Trophoblast cell (in vitro differentiated cells and primary cell): ENCODE measurements around the gene FKBP5.

Experiments
- DNase-seq, 2 donors: peaks; one replicate each; pipeline ENCODE4 v3.0.0-alpha.2; 2016
- H2AFZ ChIP-seq: 2 replicates; pipeline ENCODE4 v1.6.1; 2013; ENCODE audit warnings: low read length, moderate library complexity, mild to moderate bottlenecking; ENCODE audit not compliant: insufficient read depth, poor library complexity
- H2AK5ac ChIP-seq: 2 replicates; pipeline ENCODE4 v1.6.1; 2013; ENCODE audit warnings: mild to moderate bottlenecking, low read length
- H2BK120ac ChIP-seq: 2 replicates; pipeline ENCODE4 v1.6.1; 2013; ENCODE audit warnings: low read length, mild to moderate bottlenecking, moderate library complexity; ENCODE audit not compliant: insufficient read depth, poor library complexity
- H2BK12ac ChIP-seq: 2 replicates; pipeline ENCODE4 v1.6.1; 2013; ENCODE audit warnings: mild to moderate bottlenecking, low read length, moderate library complexity
- H2BK5ac ChIP-seq: 2 replicates; pipeline ENCODE4 v1.6.1; 2013; ENCODE audit warnings: low read length, low read depth, moderate library complexity, mild to moderate bottlenecking; ENCODE audit not compliant: poor library complexity
- H3K14ac ChIP-seq: 2 replicates; pipeline ENCODE4 v1.6.1; 2013; ENCODE audit warnings: mild to moderate bottlenecking, low read length
- H3K18ac ChIP-seq: 2 replicates; pipeline ENCODE4 v1.6.1; 2013; ENCODE audit warnings: mild to moderate bottlenecking, low read length
- H3K23ac ChIP-seq: 2 replicates; pipeline ENCODE4 v1.6.1; 2013; ENCODE audit warnings: low read length
- H3K27ac ChIP-seq: 2 replicates; pipeline ENCODE4 v1.5.1; 2013; ENCODE audit warnings: low read depth, mild to moderate bottlenecking, inconsistent platforms, low read length, moderate library complexity
- H3K27me3 ChIP-seq: 2 replicates; pipeline ENCODE4 v1.6.1; 2013; ENCODE audit warnings: inconsistent platforms, mild to moderate bottlenecking, low read length, moderate library complexity; ENCODE audit not compliant: insufficient read depth
- H3K36me3 ChIP-seq, 2 experiments: 1 replicate in 1 of 2; 2 replicates in 1 of 2; pipeline ENCODE4 v1.6.1; 2013; ENCODE audit warnings: low read length in 2 of 2, mild to moderate bottlenecking in 2 of 2, moderate library complexity in 1 of 2; ENCODE audit not compliant: insufficient read depth in 2 of 2, control insufficient read depth in 1 of 2
- H3K4ac ChIP-seq: 2 replicates; pipeline ENCODE4 v1.6.1; 2013; ENCODE audit warnings: low read depth, mild to moderate bottlenecking, low read length, moderate library complexity
- H3K4me1 ChIP-seq, 2 experiments: 1 replicate in 1 of 2; 2 replicates in 1 of 2; pipeline ENCODE4 v1.6.1; 2013; ENCODE audit warnings: low read length in 2 of 2, mild to moderate bottlenecking in 2 of 2, moderate library complexity in 1 of 2; ENCODE audit not compliant: insufficient read depth in 2 of 2, control insufficient read depth in 1 of 2
- H3K4me2 ChIP-seq: 2 replicates; pipeline ENCODE4 v1.6.1; 2013; ENCODE audit warnings: inconsistent platforms, mild to moderate bottlenecking, low read length, moderate library complexity
- H3K4me3 ChIP-seq: 2 replicates; pipeline ENCODE4 v1.5.1; 2013; ENCODE audit warnings: mild to moderate bottlenecking, low read depth, low read length, inconsistent platforms
- H3K79me1 ChIP-seq: one replicate; pipeline ENCODE4 v1.6.1; 2013; ENCODE audit warnings: low read length
- H3K79me2 ChIP-seq: 2 replicates; pipeline ENCODE4 v1.6.1; 2013; ENCODE audit warnings: low read length, mild to moderate bottlenecking; ENCODE audit not compliant: control insufficient read depth, insufficient read depth, poor library complexity
- H3K9ac ChIP-seq: 2 replicates; pipeline ENCODE4 v1.6.1; 2013; ENCODE audit warnings: mild to moderate bottlenecking, low read length
- H3K9me3 ChIP-seq: 2 replicates; pipeline ENCODE4 v1.6.1; 2013; ENCODE audit warnings: low read depth, mild to moderate bottlenecking, control low read depth, inconsistent platforms, low read length; ENCODE audit not compliant: insufficient read depth
- H4K12ac ChIP-seq: 2 replicates; pipeline ENCODE4 v1.6.1; 2013; ENCODE audit warnings: low read depth, mild to moderate bottlenecking, low read length, moderate library complexity
- H4K8ac ChIP-seq: 2 replicates; pipeline ENCODE4 v1.6.1; 2013; ENCODE audit warnings: low read depth, mild to moderate bottlenecking, low read length, moderate library complexity
- H4K91ac ChIP-seq: one replicate; pipeline ENCODE4 v1.6.1; 2013; ENCODE audit warnings: low read depth, mild to moderate bottlenecking, low read length, moderate library complexity
- WGBS: extraction: QIAGEN DNeasy Blood & Tissue Kit; methylation state at CpG from one replicate; pipeline ENCODE4 v1.1.7; 2013; ENCODE audit warnings: missing lambda C conversion rate; ENCODE audit not compliant: insufficient read length, insufficient coverage; ENCODE audit errors: extremely low coverage; 5-methylcytosine and 5-hydroxymethylcytosine counted together

The FKBP5 gene

GRCh38 chr6:35603326-35604202 lies 85.2 kb downstream of the FKBP5 start:
- H3K14ac ChIP-seq, result no peak overlapping the region
- no peak overlapping the region for H4K8ac ChIP-seq
- no peaks in the 10 kb centered on the region for H3K79me1 ChIP-seq
- no peaks in the 10 kb centered on the region for H3K36me3 ChIP-seq
- H3K4ac ChIP-seq, result no peak overlapping the region
- no peak overlapping the region for H2AK5ac ChIP-seq
- no peak overlapping the region for H4K12ac ChIP-seq
- no peak for DNase-seq
- no peak overlapping the region for H3K4me3 ChIP-seq
- no peak overlapping the region for H3K27ac ChIP-seq
- no peaks in the 10 kb centered on the region for H3K79me2 ChIP-seq
- no peak overlapping the region for H2BK120ac ChIP-seq
- no peak overlapping the region for H2BK5ac ChIP-seq
- H4K91ac ChIP-seq, result no peak overlapping the region
- no peak overlapping the region for H3K23ac ChIP-seq
- no peak overlapping the region for H3K9ac ChIP-seq
- no peak overlapping the region for H2AFZ ChIP-seq
- no peak overlapping the region for H2BK12ac ChIP-seq
- no peak overlapping the region for H3K4me2 ChIP-seq
- no peaks in the 10 kb centered on the region for H3K27me3 ChIP-seq
- WGBS, result no CpG with 5 or more reads among the region's 9 CpGs
- H3K4me1 ChIP-seq, result peaks cover 4 to 5% of the 10 kb centered on the region in 2 experiments
- peaks cover 2% of the 10 kb centered on the region for H3K9me3 ChIP-seq
- H3K18ac ChIP-seq, result no peak overlapping the region

GRCh38 chr6:35602133-35602946 lies 86.4 kb downstream of the FKBP5 start:
- H2BK5ac ChIP-seq, result no peak overlapping the region
- H3K14ac ChIP-seq, result no peak overlapping the region
- H3K36me3 ChIP-seq, result no peaks in the 10 kb centered on the region
- no peak overlapping the region for H2AFZ ChIP-seq
- H3K27me3 ChIP-seq, result no peaks in the 10 kb centered on the region
- no CpG with 5 or more reads among the region's 6 CpGs for WGBS
- no peak overlapping the region for H4K12ac ChIP-seq
- no peaks in the 10 kb centered on the region for H3K9me3 ChIP-seq
- no peak overlapping the region for H3K9ac ChIP-seq
- H4K91ac ChIP-seq, result no peak overlapping the region
- DNase-seq, result peak in 1 of 2 donors; percentile 12
- H3K4me2 ChIP-seq, result no peak overlapping the region
- no peak overlapping the region for H2BK12ac ChIP-seq
- no peak overlapping the region for H3K4me3 ChIP-seq
- no peak overlapping the region for H2BK120ac ChIP-seq
- H3K4me1 ChIP-seq, result peaks cover 4 to 5% of the 10 kb centered on the region in 2 experiments
- no peak overlapping the region for H2AK5ac ChIP-seq
- H3K27ac ChIP-seq, result no peak overlapping the region
- no peaks in the 10 kb centered on the region for H3K79me2 ChIP-seq
- H3K23ac ChIP-seq, result no peak overlapping the region
- no peak overlapping the region for H3K18ac ChIP-seq
- no peak overlapping the region for H3K4ac ChIP-seq
- no peaks in the 10 kb centered on the region for H3K79me1 ChIP-seq
- no peak overlapping the region for H4K8ac ChIP-seq

GRCh38 chr6:35601331-35602132 lies 87.2 kb downstream of the FKBP5 start:
- DNase-seq, result peak; percentile 21 to 54
- no peaks in the 10 kb centered on the region for H3K79me2 ChIP-seq
- H3K4me2 ChIP-seq, result no peak overlapping the region
- no peaks in the 10 kb centered on the region for H3K9me3 ChIP-seq
- H3K23ac ChIP-seq, result no peak overlapping the region
- no peak overlapping the region for H4K91ac ChIP-seq
- no peak overlapping the region for H4K8ac ChIP-seq
- H3K27ac ChIP-seq, result no peak overlapping the region
- H3K27me3 ChIP-seq, result no peaks in the 10 kb centered on the region
- H3K4me3 ChIP-seq, result no peak overlapping the region
- no CpG with 5 or more reads among the region's 8 CpGs for whole genome bisulfite sequencing
- no peaks in the 10 kb centered on the region for H3K36me3 ChIP-seq
- no peak overlapping the region for H2AK5ac ChIP-seq
- no peaks in the 10 kb centered on the region for H3K79me1 ChIP-seq
- no peak overlapping the region for H3K4ac ChIP-seq
- H2BK12ac ChIP-seq, result no peak overlapping the region
- H3K14ac ChIP-seq, result no peak overlapping the region
- H3K9ac ChIP-seq, result no peak overlapping the region
- no peak overlapping the region for H2BK5ac ChIP-seq
- no peak overlapping the region for H4K12ac ChIP-seq
- H3K18ac ChIP-seq, result no peak overlapping the region
- H3K4me1 ChIP-seq, result peaks cover 4 to 5% of the 10 kb centered on the region in 2 experiments
- H2BK120ac ChIP-seq, result no peak overlapping the region
- H2AFZ ChIP-seq, result no peak overlapping the region

GRCh38 chr6:35600659-35601125 lies 88.0 kb downstream of the FKBP5 start:
- Histone ChIP-seq H2AK5ac (no peak overlapping the region), H3K4me1 (peaks cover 4 to 5% of the 10 kb centered on the region in 2 experiments), H2BK5ac (no peak overlapping the region), H2AFZ (no peak overlapping the region), H3K79me1 (no peaks in the 10 kb centered on the region), H3K9me3 (no peaks in the 10 kb centered on the region), H3K23ac (no peak overlapping the region), H3K27me3 (no peaks in the 10 kb centered on the region), H4K12ac (no peak overlapping the region), H2BK12ac (no peak overlapping the region), H4K8ac (no peak overlapping the region), H3K4me2 (no peak overlapping the region), H4K91ac (no peak overlapping the region), H3K4ac (no peak overlapping the region), H3K36me3 (no peaks in the 10 kb centered on the region), H3K79me2 (no peaks in the 10 kb centered on the region), H3K18ac (no peak overlapping the region), H3K27ac (no peak overlapping the region), H3K9ac (no peak overlapping the region), H3K4me3 (no peak overlapping the region), H3K14ac (no peak overlapping the region), H2BK120ac (no peak overlapping the region)
- no CpG with 5 or more reads among the region's 1 CpG for WGBS
- no peak for DNase-seq
